IMR-90 (cell line): ENCODE results near the gene GPR39. TPM values are rescaled to one million over a fixed set of nuclear protein-coding genes. Genes with fewer than 3 reads are reported as not detected.

Source experiments
- ATAC-seq: fragments of 200-7000 bp; cut with Tn5 transposase; 2 replicates; pipeline ENCODE4 v1.9.1; 2020; ENCODE audit warnings: low read depth, mild to moderate bottlenecking, moderate library complexity
- BruUV-seq: library from RNA; stranded (reverse); fragments of 400-500 nt; replicated peaks from 2 replicates; lab custom pipeline; 2021; lab: Mats Ljungman, UMichigan
- CTCF ChIA-PET: fragments of 300-600 bp; formaldehyde crosslinking; extraction: SDS; loops from one replicate; lab custom pipeline; 2021; ENCODE audit warnings: antibody characterized with exemption; lab: Yijun Ruan, JAX
- POLR2A ChIA-PET: fragments of 300-600 bp; sonication (Branson Sonifier 250); formaldehyde crosslinking; loops from one replicate; lab custom pipeline; 2022; ENCODE audit warnings: antibody characterized with exemption; ENCODE audit not compliant: unreplicated experiment; lab: Charles Lee
- DNase-seq: peaks from one replicate; pipeline ENCODE4 v3.0.0; 2013
- H2AFZ ChIP-seq: replicated peaks from 2 replicates; pipeline ENCODE3; 2013; ENCODE audit warnings: low read length, mild to moderate bottlenecking; ENCODE audit not compliant: poor library complexity
- H2AK5ac ChIP-seq: 2 replicates; pipeline ENCODE4 v1.6.1; 2013; ENCODE audit warnings: low read depth, low read length, inconsistent platforms
- H2AK9ac ChIP-seq: replicated peaks from 2 replicates; pipeline ENCODE3; 2013; ENCODE audit warnings: mild to moderate bottlenecking, low read depth, low read length, moderate library complexity; ENCODE audit not compliant: poor library complexity
- H2BK120ac ChIP-seq: 2 replicates; pipeline ENCODE4 v1.6.1; 2013; ENCODE audit warnings: low read depth, low read length, inconsistent platforms
- H2BK15ac ChIP-seq: 3 replicates; pipeline ENCODE4 v1.6.1; 2013; ENCODE audit warnings: low read depth, low read length, inconsistent platforms
- H2BK20ac ChIP-seq: 2 replicates; pipeline ENCODE4 v1.6.1; 2013; ENCODE audit warnings: low read depth, mild to moderate bottlenecking, inconsistent platforms, low read length, moderate library complexity
- H2BK5ac ChIP-seq: 2 replicates; pipeline ENCODE4 v1.6.1; 2013; ENCODE audit warnings: mild to moderate bottlenecking, low read depth, low read length, inconsistent platforms; ENCODE audit not compliant: poor library complexity, severe bottlenecking
- H3K14ac ChIP-seq: replicated peaks from 2 replicates; pipeline ENCODE4 v1.6.1; 2013; ENCODE audit warnings: low read depth, low read length, inconsistent platforms
- H3K18ac ChIP-seq: 2 replicates; pipeline ENCODE4 v1.6.1; 2013; ENCODE audit warnings: low read depth, low read length, control low read depth
- H3K23ac ChIP-seq: 2 replicates; pipeline ENCODE4 v1.6.1; 2013; ENCODE audit warnings: low read depth, low read length, inconsistent platforms
- H3K27ac ChIP-seq: 2 replicates; pipeline ENCODE4 v1.5.1; 2013; ENCODE audit warnings: mild to moderate bottlenecking, control low read depth, low read length; ENCODE audit not compliant: insufficient read depth
- H3K27me3 ChIP-seq: 2 replicates; pipeline ENCODE4 v1.6.1; 2013; ENCODE audit warnings: low read length; ENCODE audit not compliant: control insufficient read depth, insufficient read depth
- H3K36me3 ChIP-seq: 2 replicates; pipeline ENCODE4 v1.6.1; 2013; ENCODE audit warnings: low read length, mixed read lengths; ENCODE audit not compliant: control insufficient read depth, insufficient read depth
- H3K4ac ChIP-seq: 2 replicates; pipeline ENCODE4 v1.6.1; 2013; ENCODE audit warnings: low read depth, low read length, inconsistent platforms
- H3K4me1 ChIP-seq: 2 replicates; pipeline ENCODE4 v1.6.1; 2013; ENCODE audit warnings: low read length, mixed read lengths; ENCODE audit not compliant: control insufficient read depth, insufficient read depth
- H3K4me2 ChIP-seq: 2 replicates; pipeline ENCODE4 v1.6.1; 2013; ENCODE audit warnings: low read depth, mild to moderate bottlenecking, control low read depth, low read length, moderate library complexity
- H3K4me3 ChIP-seq: 2 replicates; pipeline ENCODE4 v1.5.1; 2013; ENCODE audit warnings: low read depth, mild to moderate bottlenecking, control low read depth, low read length, moderate library complexity; ENCODE audit not compliant: insufficient read depth
- H3K56ac ChIP-seq: 2 replicates; pipeline ENCODE4 v1.6.1; 2013; ENCODE audit warnings: low read length, inconsistent platforms; ENCODE audit not compliant: insufficient read depth; ENCODE audit errors: extremely low read depth
- H3K79me1 ChIP-seq, 2 experiments: 2 replicates each; pipeline ENCODE4 v1.6.1; 2013; ENCODE audit warnings: low read length in 2 of 2, inconsistent platforms in 1 of 2, low read depth in 1 of 2
- H3K9ac ChIP-seq: 2 replicates; pipeline ENCODE4 v1.6.1; 2013; ENCODE audit warnings: low read depth, low read length, control low read depth
- H3K9me1 ChIP-seq: 2 replicates; pipeline ENCODE4 v1.6.1; 2013; ENCODE audit warnings: low read length, inconsistent platforms; ENCODE audit not compliant: insufficient read depth
- H3K9me3 ChIP-seq: 2 replicates; pipeline ENCODE4 v1.6.1; 2013; ENCODE audit warnings: low read length; ENCODE audit not compliant: control insufficient read depth, insufficient read depth
- H4K20me1 ChIP-seq: 2 replicates; pipeline ENCODE4 v1.6.1; 2013; ENCODE audit warnings: low read length, inconsistent platforms; ENCODE audit not compliant: insufficient read depth
- H4K5ac ChIP-seq: 2 replicates; pipeline ENCODE4 v1.6.1; 2013; ENCODE audit warnings: mild to moderate bottlenecking, low read depth, low read length, control low read depth
- H4K8ac ChIP-seq, 2 experiments: 2 replicates each; pipeline ENCODE4 v1.6.1; 2013; ENCODE audit warnings: low read depth in 2 of 2, low read length in 2 of 2, control low read depth in 1 of 2, inconsistent platforms in 1 of 2
- H4K91ac ChIP-seq: 2 replicates; pipeline ENCODE4 v1.6.1; 2013; ENCODE audit warnings: low read depth, low read length, inconsistent platforms; ENCODE audit not compliant: insufficient read depth
- BHLHE40 ChIP-seq: fragments of 150-350 bp; IDR thresholded peaks from 2 replicates; pipeline ENCODE4 v1.6.1; 2016; ENCODE audit warnings: mild to moderate bottlenecking, low read depth, low read length
- CEBPB ChIP-seq: IDR thresholded peaks from 2 replicates; pipeline ENCODE4 v1.6.1; 2012; ENCODE audit warnings: low read depth, low read length, improper control_type of control experiment
- CHD1 ChIP-seq: IDR thresholded peaks from 2 replicates; pipeline ENCODE4 v1.6.1; 2012; ENCODE audit warnings: low read depth, low read length, improper control_type of control experiment
- FOS ChIP-seq: fragments of 150-350 bp; IDR thresholded peaks from 2 replicates; pipeline ENCODE4 v1.6.1; 2016; ENCODE audit warnings: low read depth, low read length
- MAFK ChIP-seq: IDR thresholded peaks from 2 replicates; pipeline ENCODE4 v1.6.1; 2012; ENCODE audit warnings: low read depth, low read length, improper control_type of control experiment
- MAZ ChIP-seq: IDR thresholded peaks from 2 replicates; pipeline ENCODE4 v1.6.1; 2012; ENCODE audit warnings: low read depth, mild to moderate bottlenecking, low read length, improper control_type of control experiment, moderate library complexity, borderline replicate concordance
- NFE2L2 ChIP-seq: fragments of 150-350 bp; IDR thresholded peaks from 2 replicates; pipeline ENCODE4 v1.6.1; 2016; ENCODE audit warnings: low read depth, mild to moderate bottlenecking, low read length
- POLR2A ChIP-seq: IDR thresholded peaks from 2 replicates; pipeline ENCODE4 v1.6.1; 2012; ENCODE audit warnings: mild to moderate bottlenecking, low read depth, low read length
- RAD21 ChIP-seq: IDR thresholded peaks from 2 replicates; pipeline ENCODE4 v1.6.1; 2012; ENCODE audit warnings: low read length, improper control_type of control experiment
- RCOR1 ChIP-seq: IDR thresholded peaks from 2 replicates; pipeline ENCODE4 v1.6.1; 2012; ENCODE audit warnings: mild to moderate bottlenecking, low read length, improper control_type of control experiment; ENCODE audit not compliant: insufficient replicate concordance
- RFX5 ChIP-seq: IDR thresholded peaks from 2 replicates; pipeline ENCODE4 v1.8.0; 2012; ENCODE audit warnings: low read depth, mild to moderate bottlenecking, low read length, moderate library complexity
- SMC3 ChIP-seq: fragments of 150-350 bp; IDR thresholded peaks from 2 replicates; pipeline ENCODE4 v1.6.1; 2016; ENCODE audit warnings: low read depth, mild to moderate bottlenecking, antibody characterized with exemption, low read length, moderate library complexity
- USF2 ChIP-seq: fragments of 150-350 bp; IDR thresholded peaks from 2 replicates; pipeline ENCODE4 v1.6.1; 2017; ENCODE audit warnings: mild to moderate bottlenecking, antibody characterized with exemption, low read length, low read depth
- WGBS, 2 experiments: methylation state at CpG; one replicate each; pipeline versions ENCODE4 v1.1.5 to v1.1.7; 2013; ENCODE audit warnings: missing lambda C conversion rate in 2 of 2; ENCODE audit not compliant: insufficient read length in 1 of 2; ENCODE audit errors: extremely low coverage in 2 of 2; 5-methylcytosine and 5-hydroxymethylcytosine counted together
- dilution Hi-C: fragments of 300-500 bp; cut with HindIII; formaldehyde crosslinking; loops from one replicate; pipeline ENCODE4 v1.14.3; 2018; ENCODE audit warnings: low sequenced_read_pairs; ENCODE audit not compliant: unreplicated experiment
- in situ Hi-C: fragments of 300-500 bp; cut with MboI; formaldehyde crosslinking; loops from 3 replicates; pipeline ENCODE4 v1.14.3; 2019; ENCODE audit warnings: low sequenced_read_pairs, inconsistent platforms, mixed read lengths
- intact Hi-C: fragments of 100-400 bp; cut with micrococcal nuclease; formaldehyde crosslinking; loops from 2 replicates; pipeline ENCODE4 v1.10.0; 2022
- polyA plus RNA-seq, 3 experiments: library from polyadenylated mRNA; depleted of rRNA; stranded (reverse); fragments of >200 nt; gene quantifications; 2 replicates each; pipeline ENCODE4 v1.2.3, GENCODE V29; 2012; ENCODE audit warnings: low replicate concordance in 1 of 3
- total RNA-seq: library from RNA; depleted of rRNA; stranded (reverse); fragments of >200 nt; gene quantifications from 2 replicates; pipeline ENCODE4 v1.2.3, GENCODE V29; 2012
- TF ChIP-seq, protein P1 (sequence below): conservative IDR thresholded peaks from 2 replicates; pipeline ENCODE4 v1.5.1; 2012; ENCODE audit warnings: mild to moderate bottlenecking, low read depth, low read length, improper control_type of control experiment
- TF ChIP-seq, protein P2 (sequence below): fragments of 150-350 bp; IDR thresholded peaks from 2 replicates; pipeline ENCODE4 v1.6.1; 2016; ENCODE audit warnings: low read depth, mild to moderate bottlenecking, low read length, moderate library complexity, borderline replicate concordance

GPR39 gene
- total and polyA plus RNA-seq, 2 of the 4 experiments (the other 2 are of a cell fraction): 4.4 to 9.0 TPM

DNA sequence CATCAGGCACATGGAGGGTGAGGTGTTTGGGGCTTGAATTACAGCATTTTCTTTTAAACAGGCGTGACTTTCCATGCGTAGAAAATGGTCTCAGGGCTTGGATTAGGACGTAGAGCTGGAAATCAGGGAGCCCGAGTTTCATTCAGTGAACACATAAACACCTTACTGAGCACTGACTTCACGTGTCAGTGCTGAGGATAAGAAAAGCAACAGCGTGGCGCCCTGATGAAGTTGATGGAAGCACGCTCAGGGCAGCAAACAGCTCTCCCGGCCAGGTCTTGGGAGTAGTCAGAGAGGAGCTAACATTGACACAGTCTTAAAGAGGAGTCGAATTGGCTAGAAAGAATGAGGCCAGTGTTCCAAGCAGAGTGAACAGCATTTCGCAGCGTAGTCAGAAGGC is 142.7 kb downstream of the GPR39 start:
- no peak overlapping the region for H3K27ac ChIP-seq
- in situ Hi-C loops (no loop called here), intact Hi-C loops (no loop called here), dilution Hi-C loops (no loop called here)
- H3K4ac ChIP-seq: no peak overlapping the region
- H2BK5ac ChIP-seq: no peak overlapping the region
- DNase-seq (no peak), ATAC-seq (no peak)
- H3K9ac ChIP-seq: no peak overlapping the region
- CTCF ChIA-PET: no interaction called here
- no peak overlapping the region for H2BK15ac ChIP-seq
- no peak overlapping the region for H3K18ac ChIP-seq
- no peak overlapping the region for H2BK120ac ChIP-seq
- peaks cover 11% of the 10 kb centered on the region for H3K27me3 ChIP-seq
- no peak overlapping the region for H2BK20ac ChIP-seq
- no TSS peak for BruUV-seq
- no peak overlapping the region for H3K4me2 ChIP-seq
- H3K79me1 ChIP-seq: no peaks in the 10 kb centered on the region
- no peaks in the 10 kb centered on the region for H3K9me3 ChIP-seq
- no peaks in the 10 kb centered on the region for H4K20me1 ChIP-seq
- no peak overlapping the region for H3K56ac ChIP-seq
- POLR2A ChIA-PET: no interaction called here
- H4K91ac ChIP-seq: no peak overlapping the region
- H4K5ac ChIP-seq: no peak overlapping the region
- 79% methylated on average over 5 of the region's 12 CpGs; no CpG with 5 or more reads in 1 of the 2 experiments for WGBS, 2 experiments
- H3K23ac ChIP-seq: no peak overlapping the region; the same call in 1 of the 2 replicates
- no peaks in the 10 kb centered on the region for H3K4me1 ChIP-seq
- no peak overlapping the region for H2AK5ac ChIP-seq
- no peak overlapping the region for H2AFZ ChIP-seq
- H3K14ac ChIP-seq: no peak overlapping the region
- H2AK9ac ChIP-seq: no peak overlapping the region
- no peaks in the 10 kb centered on the region; the same call in 1 of the 2 replicates for H3K9me1 ChIP-seq
- TF ChIP-seq NFE2L2 (no peak), RFX5 (no peak), FOS (no peak), MAZ (no peak), POLR2A (no peak), SMC3 (no peak), BHLHE40 (no peak), CEBPB (no peak), RAD21 (no peak), MAFK (no peak), RCOR1 (no peak), USF2 (no peak), CHD1 (no peak)
- TF ChIP-seq, protein P1, sequence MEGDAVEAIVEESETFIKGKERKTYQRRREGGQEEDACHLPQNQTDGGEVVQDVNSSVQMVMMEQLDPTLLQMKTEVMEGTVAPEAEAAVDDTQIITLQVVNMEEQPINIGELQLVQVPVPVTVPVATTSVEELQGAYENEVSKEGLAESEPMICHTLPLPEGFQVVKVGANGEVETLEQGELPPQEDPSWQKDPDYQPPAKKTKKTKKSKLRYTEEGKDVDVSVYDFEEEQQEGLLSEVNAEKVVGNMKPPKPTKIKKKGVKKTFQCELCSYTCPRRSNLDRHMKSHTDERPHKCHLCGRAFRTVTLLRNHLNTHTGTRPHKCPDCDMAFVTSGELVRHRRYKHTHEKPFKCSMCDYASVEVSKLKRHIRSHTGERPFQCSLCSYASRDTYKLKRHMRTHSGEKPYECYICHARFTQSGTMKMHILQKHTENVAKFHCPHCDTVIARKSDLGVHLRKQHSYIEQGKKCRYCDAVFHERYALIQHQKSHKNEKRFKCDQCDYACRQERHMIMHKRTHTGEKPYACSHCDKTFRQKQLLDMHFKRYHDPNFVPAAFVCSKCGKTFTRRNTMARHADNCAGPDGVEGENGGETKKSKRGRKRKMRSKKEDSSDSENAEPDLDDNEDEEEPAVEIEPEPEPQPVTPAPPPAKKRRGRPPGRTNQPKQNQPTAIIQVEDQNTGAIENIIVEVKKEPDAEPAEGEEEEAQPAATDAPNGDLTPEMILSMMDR: no peak
- TF ChIP-seq, protein P2, sequence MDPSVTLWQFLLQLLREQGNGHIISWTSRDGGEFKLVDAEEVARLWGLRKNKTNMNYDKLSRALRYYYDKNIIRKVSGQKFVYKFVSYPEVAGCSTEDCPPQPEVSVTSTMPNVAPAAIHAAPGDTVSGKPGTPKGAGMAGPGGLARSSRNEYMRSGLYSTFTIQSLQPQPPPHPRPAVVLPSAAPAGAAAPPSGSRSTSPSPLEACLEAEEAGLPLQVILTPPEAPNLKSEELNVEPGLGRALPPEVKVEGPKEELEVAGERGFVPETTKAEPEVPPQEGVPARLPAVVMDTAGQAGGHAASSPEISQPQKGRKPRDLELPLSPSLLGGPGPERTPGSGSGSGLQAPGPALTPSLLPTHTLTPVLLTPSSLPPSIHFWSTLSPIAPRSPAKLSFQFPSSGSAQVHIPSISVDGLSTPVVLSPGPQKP: no peak
- H3K4me3 ChIP-seq: no peak overlapping the region
- no peaks in the 10 kb centered on the region for H3K36me3 ChIP-seq
- H4K8ac ChIP-seq: no peak overlapping the region
